LHCN-M2 (cell line): ENCODE measurements around the gene PTPRK. TPM values are rescaled to one million over a fixed set of nuclear protein-coding genes. Genes with fewer than 3 reads are reported as not detected.
A peak's percentile ranks its signal among the peaks of the same experiment; 100 is the strongest.
"Not testable (repeated sequence)": the region's sequence is repeated elsewhere in the genome, so short reads cannot be mapped to it uniquely, and the experiment has no call there.

Experiments used
- DNase-seq: peaks from one replicate; pipeline ENCODE4 v3.0.0-alpha.2; 2012; ENCODE audit warnings: low read depth
- total RNA-seq: library from RNA; depleted of rRNA; stranded (reverse); fragments of >200 nt; gene quantifications from 2 replicates; pipeline ENCODE4 v1.2.3, GENCODE V29; 2014

PTPRK gene
- total RNA-seq, 1 experiment from 2014 or later, result 50.9 TPM

GRCh38 chr6:128446497-128446896 is 73.9 kb downstream of the PTPRK start:
- DNase-seq, result no peak

GRCh38 chr6:128443553-128443952 is 76.8 kb downstream of the PTPRK start:
- no peak for DNase-seq

- no peak for DNase-seq
These were observed 80.8 kb downstream of the PTPRK start for GRCh38 chr6:128439627-128440026.

- DNase-seq, result peak; percentile 45
These were observed 82.0 kb downstream of the PTPRK start for GRCh38 chr6:128438393-128438792.

GRCh38 chr6:128437685-128438084 is 82.7 kb downstream of the PTPRK start:
- no peak for DNase-seq

- DNase-seq, result not testable (repeated sequence)
These were observed 85.6 kb downstream of the PTPRK start for GRCh38 chr6:128434752-128435151.

- peak; percentile 64 for DNase-seq
These were observed 88.0 kb downstream of the PTPRK start for GRCh38 chr6:128432394-128432793.

GRCh38 chr6:128427139-128427538 is 93.3 kb downstream of the PTPRK start:
- DNase-seq, result no peak

GRCh38 chr6:128425856-128426255 is 94.5 kb downstream of the PTPRK start:
- DNase-seq, result no peak

- peak; percentile 69 for DNase-seq
These were observed 97.5 kb downstream of the PTPRK start for GRCh38 chr6:128422871-128423270.

- no peak for DNase-seq
These were observed 98.2 kb downstream of the PTPRK start for GRCh38 chr6:128422200-128422599.

GRCh38 chr6:128421788-128422187 is 98.6 kb downstream of the PTPRK start:
- no peak for DNase-seq

GRCh38 chr6:128417698-128418097 is 102.7 kb downstream of the PTPRK start:
- peak; percentile 40 for DNase-seq

- no peak for DNase-seq
These were observed 105.0 kb downstream of the PTPRK start for GRCh38 chr6:128415387-128415786.

GRCh38 chr6:128414943-128415342 is 105.5 kb downstream of the PTPRK start:
- DNase-seq, result no peak

- DNase-seq, result peak; percentile 43
These were observed 107.1 kb downstream of the PTPRK start for GRCh38 chr6:128413291-128413690.

GRCh38 chr6:128412680-128413079 is 107.7 kb downstream of the PTPRK start:
- DNase-seq, result peak; percentile 64

GRCh38 chr6:128410584-128410983 is 109.8 kb downstream of the PTPRK start:
- DNase-seq, result no peak

- DNase-seq, result no peak
These were observed 111.4 kb downstream of the PTPRK start for GRCh38 chr6:128409003-128409402.

GRCh38 chr6:128406453-128406852 is 113.9 kb downstream of the PTPRK start:
- no peak for DNase-seq

GRCh38 chr6:128403618-128404444 is 116.6 kb downstream of the PTPRK start:
- DNase-seq, result no peak

GRCh38 chr6:128400875-128401274 is 119.5 kb downstream of the PTPRK start:
- no peak for DNase-seq

- DNase-seq, result no peak
These were observed 122.4 kb downstream of the PTPRK start for GRCh38 chr6:128397996-128398395.

- DNase-seq, result no peak
These were observed 124.8 kb downstream of the PTPRK start for GRCh38 chr6:128395596-128395995.
